Activated T-cell treated with anti-CD3 and anti-CD28 coated beads for 4 hours (primary cell): Measurements from ENCODE around the gene NIPAL1.

Source experiments
- DNase-seq: peaks from one replicate; pipeline ENCODE4 v3.0.0-alpha.2; 2020

NIPAL1 gene

GRCh38 chr4:48068182-48068581 is 51.6 kb downstream of the NIPAL1 start:
- no peak for DNase-seq

- no peak for DNase-seq
Observed at GRCh38 chr4:48069026-48069425, 52.5 kb downstream of the NIPAL1 start.

- DNase-seq, result no peak
Observed at GRCh38 chr4:48071191-48071590, 54.6 kb downstream of the NIPAL1 start.

- no peak for DNase-seq
Observed at GRCh38 chr4:48073567-48074103, 57.1 kb downstream of the NIPAL1 start.

GRCh38 chr4:48074657-48075056 is 58.1 kb downstream of the NIPAL1 start:
- no peak for DNase-seq

GRCh38 chr4:48078425-48078824 is 61.9 kb downstream of the NIPAL1 start:
- no peak for DNase-seq

- no peak for DNase-seq
Observed at GRCh38 chr4:48078862-48079655, 62.5 kb downstream of the NIPAL1 start.

GRCh38 chr4:48079972-48080391 is 63.4 kb downstream of the NIPAL1 start:
- DNase-seq, result no peak

GRCh38 chr4:48081196-48081595 is 64.6 kb downstream of the NIPAL1 start:
- DNase-seq, result no peak

- DNase-seq, result no peak
Observed at GRCh38 chr4:48082956-48083355, 66.4 kb downstream of the NIPAL1 start.

GRCh38 chr4:48085821-48086589 is 69.4 kb downstream of the NIPAL1 start:
- no peak for DNase-seq
